ENCODE data around the gene AHI1.

- no peak for TF ChIP-seq CTCF (IDR thresholded peaks at IDR 0.05; ENCODE audit: borderline replicate concordance, extremely low read depth, low read length, poor library complexity, severe bottlenecking)
- no peak for TF ChIP-seq EZH2 (IDR thresholded peaks at IDR 0.05; ENCODE audit: borderline replicate concordance, low read depth, low read length, severe bottlenecking)
These were observed 191.9 kb downstream of the AHI1 start for GRCh38 chr6:135305684-135306083.
